IMR-90 (cell line): ENCODE measurements around the gene GRID1. TPM values are rescaled to one million over a fixed set of nuclear protein-coding genes. Genes with fewer than 3 reads are reported as not detected.

Experiments used
- ATAC-seq: fragments of 200-7000 bp; cut with Tn5 transposase; 2 replicates; pipeline ENCODE4 v1.9.1; 2020; ENCODE audit warnings: low read depth, mild to moderate bottlenecking, moderate library complexity
- BruUV-seq: library from RNA; stranded (reverse); fragments of 400-500 nt; replicated peaks from 2 replicates; lab custom pipeline; 2021; lab: Mats Ljungman, UMichigan
- CTCF ChIA-PET: fragments of 300-600 bp; formaldehyde crosslinking; extraction: SDS; loops from one replicate; lab custom pipeline; 2021; ENCODE audit warnings: antibody characterized with exemption; lab: Yijun Ruan, JAX
- POLR2A ChIA-PET: fragments of 300-600 bp; sonication (Branson Sonifier 250); formaldehyde crosslinking; loops from one replicate; lab custom pipeline; 2022; ENCODE audit warnings: antibody characterized with exemption; ENCODE audit not compliant: unreplicated experiment; lab: Charles Lee
- DNase-seq: peaks from one replicate; pipeline ENCODE4 v3.0.0; 2013
- H2AFZ ChIP-seq: replicated peaks from 2 replicates; pipeline ENCODE3; 2013; ENCODE audit warnings: low read length, mild to moderate bottlenecking; ENCODE audit not compliant: poor library complexity
- H2AK5ac ChIP-seq: 2 replicates; pipeline ENCODE4 v1.6.1; 2013; ENCODE audit warnings: low read depth, low read length, inconsistent platforms
- H2AK9ac ChIP-seq: replicated peaks from 2 replicates; pipeline ENCODE3; 2013; ENCODE audit warnings: mild to moderate bottlenecking, low read depth, low read length, moderate library complexity; ENCODE audit not compliant: poor library complexity
- H2BK120ac ChIP-seq: 2 replicates; pipeline ENCODE4 v1.6.1; 2013; ENCODE audit warnings: low read depth, low read length, inconsistent platforms
- H2BK15ac ChIP-seq: 3 replicates; pipeline ENCODE4 v1.6.1; 2013; ENCODE audit warnings: low read depth, low read length, inconsistent platforms
- H2BK20ac ChIP-seq: 2 replicates; pipeline ENCODE4 v1.6.1; 2013; ENCODE audit warnings: low read depth, mild to moderate bottlenecking, inconsistent platforms, low read length, moderate library complexity
- H2BK5ac ChIP-seq: 2 replicates; pipeline ENCODE4 v1.6.1; 2013; ENCODE audit warnings: mild to moderate bottlenecking, low read depth, low read length, inconsistent platforms; ENCODE audit not compliant: poor library complexity, severe bottlenecking
- H3K14ac ChIP-seq: replicated peaks from 2 replicates; pipeline ENCODE4 v1.6.1; 2013; ENCODE audit warnings: low read depth, low read length, inconsistent platforms
- H3K18ac ChIP-seq: 2 replicates; pipeline ENCODE4 v1.6.1; 2013; ENCODE audit warnings: low read depth, low read length, control low read depth
- H3K23ac ChIP-seq: 2 replicates; pipeline ENCODE4 v1.6.1; 2013; ENCODE audit warnings: low read depth, low read length, inconsistent platforms
- H3K27ac ChIP-seq: 2 replicates; pipeline ENCODE4 v1.5.1; 2013; ENCODE audit warnings: mild to moderate bottlenecking, control low read depth, low read length; ENCODE audit not compliant: insufficient read depth
- H3K27me3 ChIP-seq: 2 replicates; pipeline ENCODE4 v1.6.1; 2013; ENCODE audit warnings: low read length; ENCODE audit not compliant: control insufficient read depth, insufficient read depth
- H3K36me3 ChIP-seq: 2 replicates; pipeline ENCODE4 v1.6.1; 2013; ENCODE audit warnings: low read length, mixed read lengths; ENCODE audit not compliant: control insufficient read depth, insufficient read depth
- H3K4ac ChIP-seq: 2 replicates; pipeline ENCODE4 v1.6.1; 2013; ENCODE audit warnings: low read depth, low read length, inconsistent platforms
- H3K4me1 ChIP-seq: 2 replicates; pipeline ENCODE4 v1.6.1; 2013; ENCODE audit warnings: low read length, mixed read lengths; ENCODE audit not compliant: control insufficient read depth, insufficient read depth
- H3K4me2 ChIP-seq: 2 replicates; pipeline ENCODE4 v1.6.1; 2013; ENCODE audit warnings: low read depth, mild to moderate bottlenecking, control low read depth, low read length, moderate library complexity
- H3K4me3 ChIP-seq: 2 replicates; pipeline ENCODE4 v1.5.1; 2013; ENCODE audit warnings: low read depth, mild to moderate bottlenecking, control low read depth, low read length, moderate library complexity; ENCODE audit not compliant: insufficient read depth
- H3K56ac ChIP-seq: 2 replicates; pipeline ENCODE4 v1.6.1; 2013; ENCODE audit warnings: low read length, inconsistent platforms; ENCODE audit not compliant: insufficient read depth; ENCODE audit errors: extremely low read depth
- H3K79me1 ChIP-seq, 2 experiments: 2 replicates each; pipeline ENCODE4 v1.6.1; 2013; ENCODE audit warnings: low read length in 2 of 2, inconsistent platforms in 1 of 2, low read depth in 1 of 2
- H3K9ac ChIP-seq: 2 replicates; pipeline ENCODE4 v1.6.1; 2013; ENCODE audit warnings: low read depth, low read length, control low read depth
- H3K9me1 ChIP-seq: 2 replicates; pipeline ENCODE4 v1.6.1; 2013; ENCODE audit warnings: low read length, inconsistent platforms; ENCODE audit not compliant: insufficient read depth
- H3K9me3 ChIP-seq: 2 replicates; pipeline ENCODE4 v1.6.1; 2013; ENCODE audit warnings: low read length; ENCODE audit not compliant: control insufficient read depth, insufficient read depth
- H4K20me1 ChIP-seq: 2 replicates; pipeline ENCODE4 v1.6.1; 2013; ENCODE audit warnings: low read length, inconsistent platforms; ENCODE audit not compliant: insufficient read depth
- H4K5ac ChIP-seq: 2 replicates; pipeline ENCODE4 v1.6.1; 2013; ENCODE audit warnings: mild to moderate bottlenecking, low read depth, low read length, control low read depth
- H4K8ac ChIP-seq, 2 experiments: 2 replicates each; pipeline ENCODE4 v1.6.1; 2013; ENCODE audit warnings: low read depth in 2 of 2, low read length in 2 of 2, control low read depth in 1 of 2, inconsistent platforms in 1 of 2
- H4K91ac ChIP-seq: 2 replicates; pipeline ENCODE4 v1.6.1; 2013; ENCODE audit warnings: low read depth, low read length, inconsistent platforms; ENCODE audit not compliant: insufficient read depth
- MXI1 ChIP-seq: IDR thresholded peaks from 2 replicates; pipeline ENCODE4 v1.6.1; 2012; ENCODE audit warnings: low read depth, mild to moderate bottlenecking, low read length, moderate library complexity, borderline replicate concordance
- RFX5 ChIP-seq: IDR thresholded peaks from 2 replicates; pipeline ENCODE4 v1.8.0; 2012; ENCODE audit warnings: low read depth, mild to moderate bottlenecking, low read length, moderate library complexity
- WGBS, 2 experiments: methylation state at CpG; one replicate each; pipeline versions ENCODE4 v1.1.5 to v1.1.7; 2013; ENCODE audit warnings: missing lambda C conversion rate in 2 of 2; ENCODE audit not compliant: insufficient read length in 1 of 2; ENCODE audit errors: extremely low coverage in 2 of 2; 5-methylcytosine and 5-hydroxymethylcytosine counted together
- dilution Hi-C: fragments of 300-500 bp; cut with HindIII; formaldehyde crosslinking; loops from one replicate; pipeline ENCODE4 v1.14.3; 2018; ENCODE audit warnings: low sequenced_read_pairs; ENCODE audit not compliant: unreplicated experiment
- in situ Hi-C: fragments of 300-500 bp; cut with MboI; formaldehyde crosslinking; loops from 3 replicates; pipeline ENCODE4 v1.14.3; 2019; ENCODE audit warnings: low sequenced_read_pairs, inconsistent platforms, mixed read lengths
- intact Hi-C: fragments of 100-400 bp; cut with micrococcal nuclease; formaldehyde crosslinking; loops from 2 replicates; pipeline ENCODE4 v1.10.0; 2022
- polyA plus RNA-seq, 3 experiments: library from polyadenylated mRNA; depleted of rRNA; stranded (reverse); fragments of >200 nt; gene quantifications; 2 replicates each; pipeline ENCODE4 v1.2.3, GENCODE V29; 2012; ENCODE audit warnings: low replicate concordance in 1 of 3
- total RNA-seq: library from RNA; depleted of rRNA; stranded (reverse); fragments of >200 nt; gene quantifications from 2 replicates; pipeline ENCODE4 v1.2.3, GENCODE V29; 2012

The GRID1 gene
- total and polyA plus RNA-seq, 2 of the 4 experiments (the other 2 are of a cell fraction), result not detected

- H4K20me1 ChIP-seq, result no peaks in the 10 kb centered on the region
- H4K8ac ChIP-seq, result no peak overlapping the region
- H3K14ac ChIP-seq, result no peak overlapping the region
- no peak overlapping the region for H3K4ac ChIP-seq
- H2AFZ ChIP-seq, result no peak overlapping the region
- in situ Hi-C loops, result no loop called here
- H3K9me3 ChIP-seq, result peaks cover 25% of the 10 kb centered on the region
- no peaks in the 10 kb centered on the region for H3K9me1 ChIP-seq
- no peak overlapping the region for H2BK120ac ChIP-seq
- H4K5ac ChIP-seq, result no peak overlapping the region
- no peak for TF ChIP-seq RFX5
- TF ChIP-seq MXI1, result no peak
- H3K4me3 ChIP-seq, result no peak overlapping the region
- no peak overlapping the region for H3K27ac ChIP-seq
- no peaks in the 10 kb centered on the region for H3K4me1 ChIP-seq
- no TSS peak for BruUV-seq
- H3K18ac ChIP-seq, result no peak overlapping the region
- ChIA-PET CTCF (no interaction called here), POLR2A (no interaction called here)
- H3K27me3 ChIP-seq, result no peaks in the 10 kb centered on the region
- H4K91ac ChIP-seq, result no peak overlapping the region
- H2AK5ac ChIP-seq, result no peak overlapping the region
- H3K79me1 ChIP-seq, result no peaks in the 10 kb centered on the region
- ATAC-seq, result no peak
- H2BK20ac ChIP-seq, result no peak overlapping the region
- intact Hi-C loops, result no loop called here
- H3K36me3 ChIP-seq, result no peaks in the 10 kb centered on the region
- H2AK9ac ChIP-seq, result no peak overlapping the region
- DNase-seq, result no peak
- no peak overlapping the region for H2BK5ac ChIP-seq
- dilution Hi-C loops, result no loop called here
- H3K4me2 ChIP-seq, result no peak overlapping the region
- no peak overlapping the region for H2BK15ac ChIP-seq
- no peak overlapping the region for H3K9ac ChIP-seq
- no CpG with 5 or more reads among the region's 7 CpGs for WGBS, 2 experiments
- H3K23ac ChIP-seq, result no peak overlapping the region
- H3K56ac ChIP-seq, result no peak overlapping the region
These were observed 742.1 kb downstream of the GRID1 start for GRCh38 chr10:85624511-85624910.
